GM19035 (cell line): ENCODE measurements around the gene MYL3.
"Not testable (repeated sequence)": the region's sequence is repeated elsewhere in the genome, so short reads cannot be mapped to it uniquely, and the experiment has no call there.

Source experiments
- ATAC-seq: cut with Tn5 transposase; IDR thresholded peaks from one replicate; pipeline ENCODE4 v1.9.1; 2021; ENCODE audit not compliant: unreplicated experiment

Gene MYL3

DNA sequence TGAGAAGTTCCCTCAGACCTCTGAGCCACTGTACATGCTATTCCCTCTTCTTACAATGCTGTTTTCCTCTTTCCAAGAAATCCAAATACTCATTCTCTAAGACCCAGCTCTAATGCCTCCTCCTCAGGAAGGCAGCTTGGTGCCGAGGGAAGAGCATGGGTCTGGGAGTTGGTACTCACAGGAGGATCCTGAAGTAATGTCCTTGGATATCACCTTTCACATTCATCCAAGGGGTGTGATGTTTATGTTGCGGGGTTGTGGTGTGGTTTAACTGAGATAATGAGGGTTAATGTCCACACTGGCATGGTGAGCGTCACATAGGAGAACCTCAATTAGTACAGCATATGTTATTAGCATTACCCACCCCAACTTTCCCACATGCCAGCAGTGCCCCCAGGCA is 31.9 kb downstream of the MYL3 start:
- ATAC-seq = no peak

DNA sequence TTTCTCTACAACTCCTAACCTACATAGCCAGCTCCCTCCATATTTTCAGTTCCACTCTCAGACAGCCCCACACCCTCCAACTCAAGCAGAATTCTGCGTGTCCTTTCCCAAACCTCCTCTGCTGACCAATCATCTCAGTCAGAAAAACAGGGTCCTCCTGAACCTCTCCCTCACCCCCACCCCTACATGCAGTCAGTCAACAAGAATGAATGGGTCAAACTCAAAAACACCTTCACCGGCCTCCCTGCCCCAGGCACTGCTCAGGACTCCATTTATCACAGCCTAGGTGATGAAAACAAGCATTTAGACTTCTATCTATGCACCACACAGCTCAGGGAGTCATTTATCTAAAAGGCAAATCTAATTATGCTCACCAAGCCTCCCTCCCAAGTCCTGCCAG is 32.4 kb downstream of the MYL3 start:
- no peak for ATAC-seq

DNA sequence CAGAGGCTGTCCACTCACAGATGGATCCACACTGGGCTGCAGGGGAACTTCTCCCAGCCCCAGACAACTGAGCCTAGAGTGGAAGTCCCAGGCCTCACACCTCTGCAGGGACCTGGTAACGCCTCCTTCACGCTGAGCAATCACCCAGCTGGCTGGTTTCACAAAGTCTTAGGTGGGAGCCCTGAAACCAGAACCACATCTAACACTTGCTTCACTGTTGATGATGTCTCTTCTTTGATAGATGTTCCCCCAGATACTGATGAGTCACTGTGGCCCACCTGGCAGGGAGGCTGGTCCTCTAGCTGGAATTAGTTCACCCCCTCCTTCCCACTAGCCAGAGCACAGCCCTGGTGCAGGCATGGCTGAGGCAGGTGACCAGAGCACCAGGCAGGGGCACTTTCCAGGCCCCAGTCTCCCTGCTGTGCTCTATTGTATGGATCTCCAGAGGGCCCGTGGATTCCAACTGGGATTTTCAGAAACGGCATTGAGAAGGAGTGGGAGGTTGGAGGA is 33.5 kb downstream of the MYL3 start:
- peak; percentile 70 for ATAC-seq

DNA sequence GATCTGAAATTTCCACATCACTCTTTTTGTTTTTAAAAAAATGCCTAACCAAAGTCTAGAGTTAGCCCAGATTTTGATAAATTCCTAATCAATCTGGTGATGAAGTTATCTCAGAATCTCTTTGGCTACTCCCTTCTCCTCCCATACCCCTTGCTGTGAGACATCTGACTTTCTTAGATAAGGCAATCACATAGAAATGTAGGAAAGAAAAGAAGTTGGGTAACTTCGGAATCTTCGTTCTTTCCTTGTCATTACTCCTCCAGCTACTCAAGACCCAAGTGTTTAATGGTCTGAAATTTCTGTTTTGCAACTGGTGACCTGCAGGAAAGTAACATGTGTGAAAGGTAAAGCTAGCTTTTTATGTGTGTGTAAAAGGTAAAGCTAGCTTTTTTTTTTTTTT is 37.8 kb downstream of the MYL3 start:
- ATAC-seq = no peak

DNA sequence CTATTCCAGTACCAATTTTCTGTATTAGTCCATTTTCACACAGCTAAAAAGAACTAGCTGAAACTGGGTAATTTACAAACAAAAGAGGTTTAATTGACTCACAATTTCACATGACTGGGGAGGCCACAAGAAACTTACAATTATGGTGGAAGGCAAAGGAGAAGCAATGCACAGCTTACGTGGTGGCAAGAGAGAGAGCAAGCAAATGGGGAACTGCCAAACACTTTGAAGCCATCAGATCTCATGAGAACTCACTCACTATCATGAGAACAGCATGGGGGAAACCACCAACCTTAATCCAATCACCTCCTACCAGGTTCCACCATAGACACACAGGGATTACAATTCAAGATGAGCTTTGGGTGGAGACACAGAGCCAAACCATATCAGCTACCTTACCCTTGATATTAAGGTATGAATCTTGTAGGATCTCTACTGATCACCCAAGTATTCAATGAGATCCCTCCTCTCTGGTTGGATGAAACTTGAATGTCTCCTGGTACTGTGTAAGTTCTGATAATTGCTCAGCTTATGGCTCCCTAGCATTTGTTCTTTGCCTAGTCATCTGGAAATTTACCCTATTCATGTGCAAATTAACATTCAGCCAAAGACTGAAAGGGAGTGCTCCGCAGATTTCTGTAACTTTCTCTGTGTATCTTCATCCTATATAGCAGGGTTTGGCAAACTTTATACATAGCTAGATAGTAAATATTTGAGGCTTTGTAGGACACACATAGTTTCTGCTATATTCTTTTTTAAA is 38.9 kb downstream of the MYL3 start:
- no peak for ATAC-seq

DNA sequence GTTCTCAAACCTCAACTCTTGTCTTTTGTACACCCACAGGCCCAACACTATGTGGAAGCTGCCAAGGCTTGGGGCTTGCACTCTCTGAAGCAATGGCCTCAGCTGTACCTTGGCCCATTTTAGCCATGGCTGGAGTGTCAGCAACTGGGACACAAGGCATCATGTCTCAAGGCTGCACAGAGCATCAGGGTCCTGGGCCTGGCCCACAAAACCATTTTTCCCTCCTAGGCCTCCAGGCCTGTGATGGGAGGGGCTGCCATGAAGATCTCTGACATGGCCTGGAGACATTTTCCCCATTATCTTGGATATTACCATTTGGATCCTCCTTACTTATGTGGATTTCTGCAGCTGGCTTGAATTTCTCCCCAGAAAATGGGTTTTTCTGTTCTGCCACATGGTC is 39.9 kb downstream of the MYL3 start:
- not testable (repeated sequence) for ATAC-seq

DNA sequence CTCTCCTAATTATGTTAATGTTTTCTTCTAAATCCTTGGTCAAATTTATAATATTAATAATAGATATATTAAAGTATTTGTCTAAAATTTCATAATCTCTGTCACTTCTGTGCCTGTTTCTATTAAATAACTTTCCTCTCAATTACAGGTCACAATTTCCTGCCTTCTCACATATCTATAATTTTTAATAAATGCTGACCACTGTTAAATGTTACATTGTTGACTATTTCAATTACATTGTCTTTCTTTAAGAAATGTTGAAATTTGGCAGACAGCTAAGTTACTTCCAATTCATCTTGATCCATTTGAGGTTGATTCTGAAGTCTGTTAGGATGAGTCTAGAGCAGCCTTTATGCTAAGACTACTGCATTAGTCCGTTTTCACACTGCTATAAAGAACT is 41.7 kb downstream of the MYL3 start:
- no peak for ATAC-seq

DNA sequence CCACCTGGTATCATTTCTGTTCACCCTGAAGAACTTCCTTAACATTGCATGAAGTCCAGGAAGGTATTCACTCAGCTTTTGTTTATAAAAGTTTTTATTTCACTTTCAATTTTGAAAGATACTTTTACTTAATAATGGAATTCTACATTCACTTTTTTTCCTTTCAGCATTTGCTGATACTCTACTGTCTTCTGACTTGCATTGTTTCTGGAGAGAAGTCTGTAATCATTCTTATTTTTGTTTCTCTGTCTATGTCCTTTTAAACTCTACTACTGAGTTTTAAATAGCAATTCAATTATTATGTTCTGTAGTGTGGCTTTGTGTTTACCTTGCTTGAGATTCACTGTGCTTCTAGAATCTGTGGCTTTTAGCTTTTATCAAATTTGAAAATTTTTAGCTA is 42.4 kb downstream of the MYL3 start:
- ATAC-seq = no peak

DNA sequence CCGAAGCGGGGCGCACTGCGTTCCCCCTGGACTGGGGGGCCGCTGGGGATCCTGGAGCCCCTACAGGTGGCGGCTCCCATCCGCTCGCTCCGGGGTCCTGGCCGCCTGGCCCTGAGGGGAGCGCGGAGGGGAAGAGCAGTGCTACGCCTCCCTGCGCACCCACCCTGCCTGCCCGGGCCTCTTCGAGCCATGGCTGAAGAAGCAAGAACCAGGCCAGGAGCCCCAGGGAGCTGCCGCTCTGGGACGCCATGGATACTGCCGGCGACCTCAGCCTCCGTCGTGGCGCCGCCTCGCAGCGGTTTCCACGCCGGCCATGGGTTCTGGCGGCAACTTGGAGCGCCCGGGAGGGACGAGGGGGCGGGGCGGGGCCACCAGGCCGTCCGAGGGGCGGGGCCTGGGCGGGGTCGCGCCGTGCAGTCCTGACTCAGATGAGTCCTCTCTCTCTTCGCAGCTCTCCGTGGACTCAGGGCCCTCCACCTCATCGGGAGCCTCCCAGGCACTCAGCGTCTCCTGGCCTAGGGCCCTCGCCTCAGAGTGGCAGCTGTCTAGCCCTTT is 50.9 kb downstream of the MYL3 start:
- no peak for ATAC-seq

DNA sequence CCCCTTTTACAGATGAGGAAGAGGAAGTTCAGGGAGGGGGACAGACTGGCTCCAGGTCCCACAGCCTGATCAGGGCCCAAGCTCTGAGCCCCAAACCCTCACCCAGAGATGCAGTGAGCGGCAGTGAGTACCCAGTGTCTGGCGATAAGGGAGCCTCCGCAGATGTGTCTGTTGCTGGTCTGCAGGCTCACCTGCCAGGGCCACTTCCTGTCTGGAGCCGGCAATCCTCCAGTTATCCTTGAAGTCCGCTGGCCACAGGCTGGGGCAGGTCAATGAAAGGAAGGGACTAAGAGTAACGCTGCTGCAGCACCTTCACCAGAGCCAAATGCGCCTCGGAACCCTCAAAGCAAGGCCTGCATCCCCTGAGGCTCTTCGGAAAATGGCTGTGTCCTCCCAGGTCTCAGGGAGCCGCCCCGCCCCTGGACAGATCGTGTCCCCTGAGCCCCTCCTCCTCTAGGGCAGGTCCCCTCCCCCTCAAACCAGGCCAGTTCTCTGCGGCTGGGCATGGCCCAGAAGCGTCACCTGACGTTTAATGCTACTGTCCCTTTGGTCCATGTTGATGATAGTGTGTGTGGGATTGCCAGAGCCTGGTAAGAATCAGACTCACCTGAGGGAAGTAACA is 51.5 kb downstream of the MYL3 start:
- ATAC-seq = no peak

DNA sequence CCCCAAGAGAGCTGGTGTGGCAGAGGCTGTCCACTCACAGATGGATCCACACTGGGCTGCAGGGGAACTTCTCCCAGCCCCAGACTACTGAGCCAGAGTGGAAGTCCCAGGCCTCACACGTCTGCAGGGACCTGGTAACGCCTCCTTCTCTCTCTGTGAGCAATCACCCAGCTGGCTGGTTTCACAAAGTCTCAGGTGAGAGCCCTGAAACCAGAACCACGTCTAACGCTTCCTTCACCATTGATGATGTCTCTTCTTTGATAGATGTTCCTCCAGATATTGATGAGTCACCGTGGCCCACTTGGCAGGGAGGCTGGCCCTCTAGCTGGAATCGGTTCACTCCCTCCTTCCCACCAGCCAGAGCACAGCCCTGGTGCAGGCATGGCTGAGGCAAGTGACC is 54.5 kb downstream of the MYL3 start:
- ATAC-seq = not testable (repeated sequence)
